ENCODE results near the gene CHCHD10.

CHCHD10 gene

GRCh38 chr22:23787600-23787896, 19.8 kb upstream of the CHCHD10 start:
- TF ChIP-seq CTCF (IDR thresholded peaks at IDR 0.05; ENCODE audit: low read depth, low read length, missing control alignments): no peak

GRCh38 chr22:23786752-23787599, 19.2 kb upstream of the CHCHD10 start, which contains the start of gene SMARCB1:
SMARCB1 (plus strand) TSS chr22:23786966; CDS start chr22:23787170, 204 bp downstream.
- peak within 1 kb of the TSS; percentile 70 for H3K4me3 ChIP-seq (ENCODE audit: low read depth, low read length)
- peak; percentile 53 for DNase-seq (ENCODE audit: low read depth)
- TF ChIP-seq CTCF (IDR thresholded peaks at IDR 0.05; ENCODE audit: low read depth, low read length, missing control alignments): no peak

More at GRCh38 chr22:23787600-23787896, 19.8 kb upstream of the CHCHD10 start:
- no peak for DNase-seq (ENCODE audit: low read depth)
- H3K4me3 ChIP-seq (ENCODE audit: low read depth, low read length): peak overlapping the region; percentile 70

- DNase-seq (ENCODE audit: low read depth): no peak
- no peak for TF ChIP-seq CTCF (IDR thresholded peaks at IDR 0.05; ENCODE audit: low read depth, low read length, missing control alignments)
- peak overlapping the region; percentile 70 for H3K4me3 ChIP-seq (ENCODE audit: low read depth, low read length)
Observed at GRCh38 chr22:23786261-23786710, 18.5 kb upstream of the CHCHD10 start.

DNA sequence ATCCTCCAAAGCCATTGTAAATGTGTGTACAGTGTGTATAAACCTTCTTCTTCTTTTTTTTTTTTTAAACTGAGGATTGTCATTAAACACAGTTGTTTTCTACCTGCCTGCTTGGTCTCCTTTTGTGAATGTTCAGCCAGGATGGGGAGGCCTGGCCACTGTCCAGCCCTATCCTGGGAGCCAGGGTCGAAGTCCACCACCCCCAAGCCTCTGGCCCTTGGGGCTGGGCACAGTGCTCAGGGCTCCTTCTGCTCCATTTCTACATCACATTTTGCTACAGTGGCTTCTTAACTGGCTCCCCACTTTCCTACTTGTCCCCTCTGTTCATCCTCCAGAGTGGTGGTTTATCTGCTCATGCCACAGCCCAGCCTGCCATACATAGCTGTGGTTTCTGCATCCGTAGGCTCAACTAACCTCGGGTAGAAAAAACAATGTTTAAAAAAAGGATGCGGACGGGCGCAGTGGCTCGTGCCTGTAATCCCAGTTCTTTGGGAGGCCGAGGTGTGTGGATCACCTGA, 16.5 kb upstream of the CHCHD10 start:
- TF ChIP-seq CTCF (IDR thresholded peaks at IDR 0.05; ENCODE audit: low read depth, low read length, missing control alignments): no peak
- H3K4me3 ChIP-seq (ENCODE audit: low read depth, low read length): no peak overlapping the region
- no peak for DNase-seq (ENCODE audit: low read depth)

DNA sequence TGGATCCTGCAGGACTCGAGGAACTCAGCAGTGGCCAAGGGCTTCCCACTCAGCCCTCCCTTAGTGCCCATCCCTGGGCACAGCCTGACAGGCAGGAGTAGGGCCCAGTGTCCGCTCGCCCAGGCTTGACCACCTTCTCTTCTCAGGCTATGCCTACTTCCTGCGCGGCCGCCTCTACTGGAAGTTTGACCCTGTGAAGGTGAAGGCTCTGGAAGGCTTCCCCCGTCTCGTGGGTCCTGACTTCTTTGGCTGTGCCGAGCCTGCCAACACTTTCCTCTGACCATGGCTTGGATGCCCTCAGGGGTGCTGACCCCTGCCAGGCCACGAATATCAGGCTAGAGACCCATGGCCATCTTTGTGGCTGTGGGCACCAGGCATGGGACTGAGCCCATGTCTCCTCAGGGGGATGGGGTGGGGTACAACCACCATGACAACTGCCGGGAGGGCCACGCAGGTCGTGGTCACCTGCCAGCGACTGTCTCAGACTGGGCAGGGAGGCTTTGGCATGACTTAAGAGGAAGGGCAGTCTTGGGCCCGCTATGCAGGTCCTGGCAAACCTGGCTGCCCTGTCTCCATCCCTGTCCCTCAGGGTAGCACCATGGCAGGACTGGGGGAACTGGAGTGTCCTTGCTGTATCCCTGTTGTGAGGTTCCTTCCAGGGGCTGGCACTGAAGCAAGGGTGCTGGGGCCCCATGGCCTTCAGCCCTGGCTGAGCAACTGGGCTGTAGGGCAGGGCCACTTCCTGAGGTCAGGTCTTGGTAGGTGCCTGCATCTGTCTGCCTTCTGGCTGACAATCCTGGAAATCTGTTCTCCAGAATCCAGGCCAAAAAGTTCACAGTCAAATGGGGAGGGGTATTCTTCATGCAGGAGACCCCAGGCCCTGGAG, 15.7 kb upstream of the CHCHD10 start:
- no peak for TF ChIP-seq CTCF (IDR thresholded peaks at IDR 0.05; ENCODE audit: low read depth, low read length, missing control alignments)
- no peak overlapping the region for H3K4me3 ChIP-seq (ENCODE audit: low read depth, low read length)
- no peak for DNase-seq (ENCODE audit: low read depth)

DNA sequence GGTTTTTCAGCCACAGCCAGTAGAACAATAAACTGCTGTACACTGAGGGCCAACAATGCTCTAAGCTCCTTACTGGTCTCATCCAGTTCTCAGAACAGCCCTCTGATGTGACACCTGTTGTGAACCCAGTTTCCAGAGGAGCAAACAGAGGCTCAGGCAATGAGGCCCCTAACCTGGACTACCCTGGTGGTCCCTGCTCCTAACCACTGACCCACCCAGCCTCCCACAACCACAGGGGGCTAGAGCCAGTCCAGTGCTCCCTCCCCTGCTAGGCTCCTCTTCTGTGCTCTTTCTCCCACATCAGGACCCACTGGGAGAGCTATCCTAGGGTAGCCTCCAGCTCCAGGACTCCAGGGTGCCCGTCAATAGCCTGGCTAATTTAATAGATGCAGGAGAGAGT, 14.9 kb upstream of the CHCHD10 start:
- DNase-seq (ENCODE audit: low read depth): no peak
- TF ChIP-seq CTCF (IDR thresholded peaks at IDR 0.05; ENCODE audit: low read depth, low read length, missing control alignments): no peak
- no peak overlapping the region for H3K4me3 ChIP-seq (ENCODE audit: low read depth, low read length)
